GM12878 (cell line): ENCODE data around the gene SPDL1. TPM values are rescaled to one million over a fixed set of nuclear protein-coding genes. Genes with fewer than 3 reads are reported as not detected.

Source experiments
- CBX5 ChIP-seq: sonication (generic); IDR thresholded peaks from 2 replicates; pipeline ENCODE4 v1.6.1; 2016; ENCODE audit warnings: low read depth, moderate library complexity, mild to moderate bottlenecking, inconsistent platforms
- EP300 ChIP-seq, 2 experiments: fragments of 150-350 bp in 1 of 2; IDR thresholded peaks; 2 replicates each; pipeline ENCODE4 v1.6.1; 2011 to 2012; ENCODE audit warnings: low read depth in 2 of 2, low read length in 2 of 2, borderline replicate concordance in 1 of 2, improper control_type of control experiment in 1 of 2, inconsistent platforms in 1 of 2; ENCODE audit not compliant: control insufficient read depth in 1 of 2
- GABPA ChIP-seq: IDR thresholded peaks from 2 replicates; pipeline ENCODE4 v1.6.1; 2014; ENCODE audit warnings: antibody characterized with exemption, low read depth, mild to moderate bottlenecking, inconsistent platforms
- GATAD2B ChIP-seq: fragments of 450-650 bp; conservative IDR thresholded peaks from 2 replicates; pipeline ENCODE4 v1.6.1; 2017; ENCODE audit warnings: low read depth, mild to moderate bottlenecking, moderate library complexity
- HCFC1 ChIP-seq: fragments of 150-350 bp; IDR thresholded peaks from 2 replicates; pipeline ENCODE4 v1.6.1; 2014; ENCODE audit warnings: low read length
- MTA2 ChIP-seq: fragments of 450-650 bp; IDR thresholded peaks from 2 replicates; pipeline ENCODE4 v1.6.1; 2016; ENCODE audit warnings: low read depth, mild to moderate bottlenecking, moderate library complexity
- SMC3 ChIP-seq: IDR thresholded peaks from 2 replicates; pipeline ENCODE4 v1.6.1; 2011; ENCODE audit warnings: low read length, improper control_type of control experiment, borderline replicate concordance
- SRF ChIP-seq, 2 experiments: IDR thresholded peaks; 2 replicates each; pipeline ENCODE4 v1.6.1; 2011; ENCODE audit warnings: low read depth in 2 of 2, low read length in 2 of 2, mild to moderate bottlenecking in 1 of 2, moderate library complexity in 1 of 2
- TCF3 ChIP-seq: IDR thresholded peaks from 2 replicates; pipeline ENCODE4 v1.6.1; 2012; ENCODE audit warnings: low read depth, mild to moderate bottlenecking, low read length, borderline replicate concordance; ENCODE audit not compliant: insufficient read depth
- polyA plus RNA-seq, 11 experiments: library from polyadenylated mRNA; depleted of rRNA in 4 of 11; unstranded in 6 of 11; stranded (reverse) in 5 of 11; fragments of >200 nt; fragmentation: Nextera tagmentation in 4 of 11; fragmentation: Illumina TruSeq in 1 of 11; extraction: Ambion mirVana in 4 of 11; extraction: Trizol in 1 of 11; gene quantifications; 1 replicate in 1 of 11; 2 replicates in 10 of 11; pipeline versions ENCODE4 v1.2.1 to v1.2.3, GENCODE V29; 2011 to 2016; ENCODE audit warnings: inconsistent platforms in 2 of 11, missing spikeins in 2 of 11, low read depth in 1 of 11
- total RNA-seq, 4 experiments: library from RNA; depleted of rRNA in 3 of 4; stranded (reverse); fragments of >200 nt in 3 of 4; fragmentation: Illumina TruSeq in 1 of 4; extraction: Trizol in 1 of 4; gene quantifications; 2 replicates each; pipeline versions ENCODE4 v1.2.1 to v1.2.3, GENCODE V29; 2013 to 2021
- TF ChIP-seq, protein P1 (sequence below): IDR thresholded peaks from 2 replicates; pipeline ENCODE4 v1.6.1; 2011; ENCODE audit warnings: mild to moderate bottlenecking, low read depth, low read length, moderate library complexity; ENCODE audit not compliant: insufficient replicate concordance
- TF ChIP-seq, protein P2 (sequence below): fragments of 450-650 bp; IDR thresholded peaks from 2 replicates; pipeline ENCODE4 v1.6.1; 2017; ENCODE audit warnings: mild to moderate bottlenecking

SPDL1 gene
- total and polyA plus RNA-seq, 10 of the 15 experiments (the other 5 are each of a cell fraction or from before 2014, with no cell fraction given): 34.2 to 69.9 (median 46.0) TPM

DNA sequence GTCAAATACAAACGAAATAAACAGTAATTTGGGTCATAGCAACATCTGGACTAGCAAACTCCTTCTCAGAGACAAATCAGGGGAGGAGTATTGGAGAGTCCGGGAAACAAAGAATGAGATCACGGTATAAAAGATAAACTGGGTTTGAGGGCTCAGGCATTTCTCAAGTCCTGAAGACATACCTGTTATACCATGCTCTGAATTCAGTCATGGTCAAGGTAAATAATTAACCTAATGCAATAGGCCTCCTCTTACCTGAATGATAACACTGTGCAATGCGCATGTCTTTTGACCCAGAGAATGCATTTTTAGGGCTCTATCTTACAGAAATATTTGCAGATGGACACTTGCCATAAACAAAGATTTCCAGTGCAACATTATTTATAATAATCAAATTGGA lies 31.9 kb upstream of the SPDL1 start (continued):
- TF ChIP-seq, protein P1, sequence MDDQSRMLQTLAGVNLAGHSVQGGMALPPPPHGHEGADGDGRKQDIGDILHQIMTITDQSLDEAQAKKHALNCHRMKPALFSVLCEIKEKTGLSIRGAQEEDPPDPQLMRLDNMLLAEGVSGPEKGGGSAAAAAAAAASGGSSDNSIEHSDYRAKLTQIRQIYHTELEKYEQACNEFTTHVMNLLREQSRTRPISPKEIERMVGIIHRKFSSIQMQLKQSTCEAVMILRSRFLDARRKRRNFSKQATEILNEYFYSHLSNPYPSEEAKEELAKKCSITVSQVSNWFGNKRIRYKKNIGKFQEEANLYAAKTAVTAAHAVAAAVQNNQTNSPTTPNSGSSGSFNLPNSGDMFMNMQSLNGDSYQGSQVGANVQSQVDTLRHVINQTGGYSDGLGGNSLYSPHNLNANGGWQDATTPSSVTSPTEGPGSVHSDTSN: no peak
- no peak for TF ChIP-seq CBX5
- TF ChIP-seq MTA2: no peak
- TF ChIP-seq GATAD2B: no peak
- TF ChIP-seq EP300 (IDR thresholded peaks at IDR 0.05; ENCODE audit: borderline replicate concordance in 1 of 2, control insufficient read depth in 1 of 2, low read depth in 2 of 2, low read length in 2 of 2): no peak
- TF ChIP-seq, protein P2, sequence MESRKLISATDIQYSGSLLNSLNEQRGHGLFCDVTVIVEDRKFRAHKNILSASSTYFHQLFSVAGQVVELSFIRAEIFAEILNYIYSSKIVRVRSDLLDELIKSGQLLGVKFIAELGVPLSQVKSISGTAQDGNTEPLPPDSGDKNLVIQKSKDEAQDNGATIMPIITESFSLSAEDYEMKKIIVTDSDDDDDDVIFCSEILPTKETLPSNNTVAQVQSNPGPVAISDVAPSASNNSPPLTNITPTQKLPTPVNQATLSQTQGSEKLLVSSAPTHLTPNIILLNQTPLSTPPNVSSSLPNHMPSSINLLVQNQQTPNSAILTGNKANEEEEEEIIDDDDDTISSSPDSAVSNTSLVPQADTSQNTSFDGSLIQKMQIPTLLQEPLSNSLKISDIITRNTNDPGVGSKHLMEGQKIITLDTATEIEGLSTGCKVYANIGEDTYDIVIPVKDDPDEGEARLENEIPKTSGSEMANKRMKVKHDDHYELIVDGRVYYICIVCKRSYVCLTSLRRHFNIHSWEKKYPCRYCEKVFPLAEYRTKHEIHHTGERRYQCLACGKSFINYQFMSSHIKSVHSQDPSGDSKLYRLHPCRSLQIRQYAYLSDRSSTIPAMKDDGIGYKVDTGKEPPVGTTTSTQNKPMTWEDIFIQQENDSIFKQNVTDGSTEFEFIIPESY: no peak
- no peak for TF ChIP-seq TCF3
- TF ChIP-seq SMC3: no peak
- no peak for TF ChIP-seq HCFC1
- no peak for TF ChIP-seq GABPA
- no peak for TF ChIP-seq SRF (IDR thresholded peaks at IDR 0.05; ENCODE audit: low read depth in 2 of 2, low read length in 2 of 2)
